ENCODE measurements around the gene OVOL3. TPM values are rescaled to one million over a fixed set of nuclear protein-coding genes. Genes with fewer than 3 reads are reported as not detected.

The OVOL3 gene
- total and polyA plus RNA-seq, 4 donors, result not detected

DNA sequence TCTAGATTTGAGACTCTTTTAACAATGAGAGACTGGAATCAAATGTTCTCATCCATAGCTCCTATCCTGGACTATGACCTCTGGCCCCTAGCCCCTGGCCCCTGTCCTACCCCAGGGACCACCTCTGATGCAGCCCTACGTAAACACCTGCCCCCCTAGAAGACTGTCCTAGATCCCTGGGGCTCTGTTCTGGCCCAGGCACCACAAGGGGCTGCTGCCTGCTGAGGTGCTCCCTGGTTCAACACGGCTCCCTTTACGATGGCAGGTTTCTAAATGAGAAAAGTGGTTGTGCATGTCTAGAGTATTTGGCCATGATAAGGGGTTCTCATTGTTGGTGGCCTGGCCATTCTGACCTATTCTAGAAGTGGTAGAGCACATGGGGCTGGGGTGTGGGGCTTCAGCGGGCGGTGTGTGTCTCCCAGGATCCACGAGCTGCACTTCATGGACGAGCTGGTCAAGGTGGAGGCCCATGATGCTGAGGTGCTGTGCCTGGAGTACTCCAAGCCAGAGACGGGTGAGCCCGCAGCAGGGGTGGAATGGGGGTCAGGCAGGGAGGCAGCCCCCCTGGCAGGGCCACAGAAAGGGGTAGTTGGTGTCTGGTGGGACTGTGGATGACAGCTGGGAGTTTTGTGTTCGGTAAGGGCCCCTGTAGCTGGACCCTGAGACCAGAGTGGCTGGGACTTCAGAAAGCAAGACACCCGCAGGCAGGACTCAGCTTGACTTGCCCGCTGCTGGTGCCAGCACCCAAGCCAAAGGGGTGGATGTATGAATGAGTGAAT, 26.5 kb upstream of the OVOL3 start:
- WGBS, result 97% methylated on average over 12 of the region's 12 CpGs
- no peak overlapping the region for H3K27ac ChIP-seq (ENCODE audit: low read depth in 1 of 2, low read length in 2 of 2)
- no peaks in the 10 kb centered on the region for H3K9me3 ChIP-seq (ENCODE audit: control insufficient read depth in 4 of 4, low read length in 3 of 4)
- H3K9ac ChIP-seq (ENCODE audit: low read depth in 1 of 2, low read length in 2 of 2), result no peak overlapping the region
- H3K36me3 ChIP-seq (ENCODE audit: control insufficient read depth in 4 of 4, insufficient read depth in 3 of 4, low read depth in 1 of 4, low read length in 3 of 4), result peaks cover 0 to 2% (median 0%) of the 10 kb centered on the region in 4 donors
- no peak for DNase-seq (ENCODE audit: low spot score)
- TF ChIP-seq CTCF (IDR thresholded peaks at IDR 0.05; ENCODE audit: low read depth, low read length, missing input control) (no peak), FOXA1 (IDR thresholded peaks at IDR 0.05) (no peak), RXRA (IDR thresholded peaks at IDR 0.05) (no peak), YY1 (IDR thresholded peaks at IDR 0.05) (no peak), REST (IDR thresholded peaks at IDR 0.05) (no peak), RAD21 (IDR thresholded peaks at IDR 0.05) (no peak), NR2F2 (IDR thresholded peaks at IDR 0.05) (no peak), ZBTB33 (IDR thresholded peaks at IDR 0.05) (no peak), SP1 (IDR thresholded peaks at IDR 0.05) (no peak), TAF1 (conservative IDR thresholded peaks at IDR 0.05) (no peak), EGR1 (IDR thresholded peaks at IDR 0.05; ENCODE audit: low read depth in 2 of 2) (no peak), HNF4G (IDR thresholded peaks at IDR 0.05) (no peak), JUND (IDR thresholded peaks at IDR 0.05) (no peak), GABPA (IDR thresholded peaks at IDR 0.05 in 1 of 2, conservative IDR thresholded peaks at IDR 0.05 in 1 of 2) (no peak), FOXA2 (IDR thresholded peaks at IDR 0.05) (no peak), HNF4A (conservative IDR thresholded peaks at IDR 0.05) (no peak)
- TF ChIP-seq, protein P1, sequence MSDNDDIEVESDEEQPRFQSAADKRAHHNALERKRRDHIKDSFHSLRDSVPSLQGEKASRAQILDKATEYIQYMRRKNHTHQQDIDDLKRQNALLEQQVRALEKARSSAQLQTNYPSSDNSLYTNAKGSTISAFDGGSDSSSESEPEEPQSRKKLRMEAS (IDR thresholded peaks at IDR 0.05), result no peak
- TF ChIP-seq, protein P2, sequence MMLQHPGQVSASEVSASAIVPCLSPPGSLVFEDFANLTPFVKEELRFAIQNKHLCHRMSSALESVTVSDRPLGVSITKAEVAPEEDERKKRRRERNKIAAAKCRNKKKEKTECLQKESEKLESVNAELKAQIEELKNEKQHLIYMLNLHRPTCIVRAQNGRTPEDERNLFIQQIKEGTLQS (IDR thresholded peaks at IDR 0.05), result no peak
- no peak overlapping the region for H3K4me3 ChIP-seq (ENCODE audit: low read depth in 1 of 3, low read length in 3 of 3)
- no peaks in the 10 kb centered on the region for H3K27me3 ChIP-seq (ENCODE audit: control insufficient read depth in 4 of 4, insufficient read depth in 4 of 4, low read length in 3 of 4)
- H3K4me1 ChIP-seq (ENCODE audit: control insufficient read depth in 4 of 4, insufficient read depth in 4 of 4, low read length in 3 of 4), result no peaks in the 10 kb centered on the region
